Measurements from ENCODE around the gene KCNQ1.

KCNQ1 gene

GRCh38 chr11:2865922-2866577 is 421.2 kb downstream of the KCNQ1 start:
- no peak for TF ChIP-seq CTCF (IDR thresholded peaks at IDR 0.05; ENCODE audit: borderline replicate concordance, insufficient read depth, low read depth, low read length)
- H3K4me3 ChIP-seq (ENCODE audit: low read depth, low read length) = no peak overlapping the region

GRCh38 chr11:2867142-2867541 is 422.3 kb downstream of the KCNQ1 start:
- no peak for TF ChIP-seq CTCF (IDR thresholded peaks at IDR 0.05; ENCODE audit: borderline replicate concordance, insufficient read depth, low read depth, low read length)
- no peak overlapping the region for H3K4me3 ChIP-seq (ENCODE audit: low read depth, low read length)

- H3K4me3 ChIP-seq (ENCODE audit: low read depth, low read length) = no peak overlapping the region
- no peak for TF ChIP-seq CTCF (IDR thresholded peaks at IDR 0.05; ENCODE audit: borderline replicate concordance, insufficient read depth, low read depth, low read length)
These were observed 423.1 kb downstream of the KCNQ1 start for GRCh38 chr11:2867722-2868505.

GRCh38 chr11:2868506-2869133 is 423.8 kb downstream of the KCNQ1 start:
- H3K4me3 ChIP-seq (ENCODE audit: low read depth, low read length) = no peak overlapping the region
- no peak for TF ChIP-seq CTCF (IDR thresholded peaks at IDR 0.05; ENCODE audit: borderline replicate concordance, insufficient read depth, low read depth, low read length)

- TF ChIP-seq CTCF (IDR thresholded peaks at IDR 0.05; ENCODE audit: borderline replicate concordance, insufficient read depth, low read depth, low read length) = no peak
- no peak overlapping the region for H3K4me3 ChIP-seq (ENCODE audit: low read depth, low read length)
These were observed 424.3 kb downstream of the KCNQ1 start for GRCh38 chr11:2869134-2869526.

GRCh38 chr11:2869561-2870427 is 425.0 kb downstream of the KCNQ1 start:
- no peak overlapping the region for H3K4me3 ChIP-seq (ENCODE audit: low read depth, low read length)
- TF ChIP-seq CTCF (IDR thresholded peaks at IDR 0.05; ENCODE audit: borderline replicate concordance, insufficient read depth, low read depth, low read length) = no peak

All from GM12875 (cell line).